Measurements from ENCODE around the gene NEK6. TPM values are rescaled to one million over a fixed set of nuclear protein-coding genes. Genes with fewer than 3 reads are reported as not detected.

NEK6 gene
- total RNA-seq, 2 experiments from 2014 or later: 7.0 to 8.0 TPM

GRCh38 chr9:124359855-124360678, 102.3 kb downstream of the NEK6 start:
- ChIA-PET CTCF (no interaction called here), POLR2A (no interaction called here)
- Mint-ChIP-seq H3K4me1 (peaks cover 22% of the 10 kb centered on the region), H3K4me3 (no peak overlapping the region), H3K9me3 (no peaks in the 10 kb centered on the region), H3K27ac (no peak overlapping the region), H3K27me3 (no peaks in the 10 kb centered on the region), H3K36me3 (ENCODE audit: low read depth) (peaks cover 4% of the 10 kb centered on the region)
- no peak for DNase-seq

- no peak for DNase-seq
- Mint-ChIP-seq H3K36me3 (ENCODE audit: low read depth) (peaks cover 4% of the 10 kb centered on the region), H3K9me3 (no peaks in the 10 kb centered on the region), H3K4me3 (no peak overlapping the region), H3K27me3 (no peaks in the 10 kb centered on the region), H3K4me1 (peaks cover 22% of the 10 kb centered on the region), H3K27ac (no peak overlapping the region)
- ChIA-PET CTCF (interaction anchor here (1.2 kb wide), 2 partner anchors 10 to 41 kb away, joined by 3 read pairs; no protein-coding TSS in a partner anchor), POLR2A (no interaction called here)
Observed at GRCh38 chr9:124361128-124361527, 103.4 kb downstream of the NEK6 start.

GRCh38 chr9:124363326-124364096, 105.8 kb downstream of the NEK6 start:
- no peak for DNase-seq
- Mint-ChIP-seq H3K4me3 (no peak overlapping the region), H3K4me1 (peaks cover 4% of the 10 kb centered on the region), H3K27me3 (no peaks in the 10 kb centered on the region), H3K9me3 (no peaks in the 10 kb centered on the region), H3K36me3 (ENCODE audit: low read depth) (no peaks in the 10 kb centered on the region), H3K27ac (no peak overlapping the region)
- ChIA-PET POLR2A (no interaction called here), CTCF (interaction anchor here (0.6 kb wide), 1 partner anchor 15 kb away, joined by 3 read pairs; no protein-coding TSS in a partner anchor)

GRCh38 chr9:124364141-124364540, 106.4 kb downstream of the NEK6 start:
- DNase-seq: no peak
- H3K4me3 Mint-ChIP-seq: no peak overlapping the region
- POLR2A ChIA-PET: no interaction called here
- no peaks in the 10 kb centered on the region for H3K36me3 Mint-ChIP-seq (ENCODE audit: low read depth)
- H3K4me1 Mint-ChIP-seq: peaks cover 2% of the 10 kb centered on the region
- H3K27me3 Mint-ChIP-seq: no peaks in the 10 kb centered on the region
- no peak overlapping the region for H3K27ac Mint-ChIP-seq
- CTCF ChIA-PET: no interaction called here
- H3K9me3 Mint-ChIP-seq: no peaks in the 10 kb centered on the region

GRCh38 chr9:124365036-124365435, 107.3 kb downstream of the NEK6 start:
- Mint-ChIP-seq H3K36me3 (ENCODE audit: low read depth) (no peaks in the 10 kb centered on the region), H3K4me1 (peaks cover 2% of the 10 kb centered on the region), H3K9me3 (no peaks in the 10 kb centered on the region), H3K4me3 (no peak overlapping the region), H3K27ac (no peak overlapping the region), H3K27me3 (no peaks in the 10 kb centered on the region)
- DNase-seq: no peak
- POLR2A ChIA-PET: no interaction called here
- CTCF ChIA-PET: interaction anchor here (1.3 kb wide), 1 partner anchor 18 kb away, joined by 4 read pairs; no protein-coding TSS in a partner anchor

GRCh38 chr9:124366476-124367220, 108.9 kb downstream of the NEK6 start:
- Mint-ChIP-seq H3K4me3 (no peak overlapping the region), H3K27me3 (no peaks in the 10 kb centered on the region), H3K36me3 (ENCODE audit: low read depth) (no peaks in the 10 kb centered on the region), H3K9me3 (no peaks in the 10 kb centered on the region), H3K27ac (no peak overlapping the region), H3K4me1 (peaks cover 2% of the 10 kb centered on the region)
- no peak for DNase-seq
- ChIA-PET POLR2A (interaction anchor here (0.7 kb wide), 1 partner anchor 73 kb away, joined by 3 read pairs; no protein-coding TSS in a partner anchor), CTCF (interaction anchor here (0.7 kb wide), 1 partner anchor 1197 kb away, joined by 3 read pairs; no protein-coding TSS in a partner anchor)

- Mint-ChIP-seq H3K27me3 (no peaks in the 10 kb centered on the region), H3K4me1 (peaks cover 2% of the 10 kb centered on the region), H3K4me3 (no peak overlapping the region), H3K36me3 (ENCODE audit: low read depth) (peaks cover under 1% of the 10 kb centered on the region), H3K27ac (no peak overlapping the region), H3K9me3 (no peaks in the 10 kb centered on the region)
- POLR2A ChIA-PET: no interaction called here
- CTCF ChIA-PET: interaction anchor here (0.6 kb wide), 1 partner anchor 662 kb away, joined by 3 read pairs; no protein-coding TSS in a partner anchor
- no peak for DNase-seq
Observed at GRCh38 chr9:124368692-124369091, 110.9 kb downstream of the NEK6 start.

- ChIA-PET POLR2A (no interaction called here), CTCF (no interaction called here)
- Mint-ChIP-seq H3K9me3 (peaks cover 2% of the 10 kb centered on the region), H3K4me3 (no peak overlapping the region), H3K27me3 (no peaks in the 10 kb centered on the region), H3K27ac (no peak overlapping the region), H3K36me3 (ENCODE audit: low read depth) (peaks cover 4% of the 10 kb centered on the region), H3K4me1 (peaks cover 2% of the 10 kb centered on the region)
- no peak for DNase-seq
Observed at GRCh38 chr9:124369231-124369797, 111.6 kb downstream of the NEK6 start.

- ChIA-PET CTCF (interaction anchor here (0.6 kb wide), 2 partner anchors 9 to 166 kb away, joined by 3 to 4 read pairs; no protein-coding TSS in a partner anchor), POLR2A (no interaction called here)
- H3K36me3 Mint-ChIP-seq (ENCODE audit: low read depth): peaks cover 15% of the 10 kb centered on the region
- no peak overlapping the region for H3K27ac Mint-ChIP-seq
- H3K9me3 Mint-ChIP-seq: peaks cover 2% of the 10 kb centered on the region
- peaks cover 2% of the 10 kb centered on the region for H3K4me1 Mint-ChIP-seq
- no peak overlapping the region for H3K4me3 Mint-ChIP-seq
- no peaks in the 10 kb centered on the region for H3K27me3 Mint-ChIP-seq
- no peak for DNase-seq
Observed at GRCh38 chr9:124370896-124371582, 113.3 kb downstream of the NEK6 start.

GRCh38 chr9:124372038-124372437, 114.3 kb downstream of the NEK6 start:
- DNase-seq: no peak
- ChIA-PET CTCF (interaction anchor here (1.1 kb wide), 1 partner anchor 24 kb away, joined by 3 read pairs; no protein-coding TSS in a partner anchor), POLR2A (no interaction called here)
- H3K4me1 Mint-ChIP-seq: no peaks in the 10 kb centered on the region
- no peak overlapping the region for H3K4me3 Mint-ChIP-seq
- peaks cover 2% of the 10 kb centered on the region for H3K9me3 Mint-ChIP-seq
- no peak overlapping the region for H3K27ac Mint-ChIP-seq
- H3K27me3 Mint-ChIP-seq: no peaks in the 10 kb centered on the region
- H3K36me3 Mint-ChIP-seq (ENCODE audit: low read depth): peaks cover 19% of the 10 kb centered on the region

GRCh38 chr9:124373386-124373785, 115.6 kb downstream of the NEK6 start:
- H3K9me3 Mint-ChIP-seq: peaks cover 2% of the 10 kb centered on the region
- no peak for DNase-seq
- H3K27ac Mint-ChIP-seq: no peak overlapping the region
- no peaks in the 10 kb centered on the region for H3K27me3 Mint-ChIP-seq
- no peak overlapping the region for H3K4me3 Mint-ChIP-seq
- CTCF ChIA-PET: interaction anchor here (0.6 kb wide), 1 partner anchor 291 kb away, joined by 3 read pairs; no protein-coding TSS in a partner anchor
- peaks cover 19% of the 10 kb centered on the region for H3K36me3 Mint-ChIP-seq (ENCODE audit: low read depth)
- POLR2A ChIA-PET: no interaction called here
- H3K4me1 Mint-ChIP-seq: no peaks in the 10 kb centered on the region

GRCh38 chr9:124373851-124374250, 116.1 kb downstream of the NEK6 start:
- H3K9me3 Mint-ChIP-seq: peaks cover 2% of the 10 kb centered on the region
- H3K27ac Mint-ChIP-seq: no peak overlapping the region
- DNase-seq: no peak
- H3K27me3 Mint-ChIP-seq: no peaks in the 10 kb centered on the region
- peaks cover 19% of the 10 kb centered on the region for H3K36me3 Mint-ChIP-seq (ENCODE audit: low read depth)
- POLR2A ChIA-PET: no interaction called here
- CTCF ChIA-PET: interaction anchor here (0.6 kb wide), 1 partner anchor 292 kb away, joined by 3 read pairs; no protein-coding TSS in a partner anchor
- no peak overlapping the region for H3K4me3 Mint-ChIP-seq
- H3K4me1 Mint-ChIP-seq: no peaks in the 10 kb centered on the region

Measured in activated CD4-positive, alpha-beta T cell treated with anti-CD3 and anti-CD28 coated beads, Interleukin-2, amount 10 ng/mL, durations not matched to agents 7 days and 5 days (primary cell).